NCI-H774 (cell line): ENCODE measurements around the gene RASAL1.
A peak's percentile ranks its signal among the peaks of the same experiment; 100 is the strongest.
"Not testable (repeated sequence)": the region's sequence is repeated elsewhere in the genome, so short reads cannot be mapped to it uniquely, and the experiment has no call there.

Experiments used
- DNase-seq: peaks from one replicate; lab custom pipeline; 2025; lab: John Stamatoyannopoulos, UW

RASAL1 gene

DNA sequence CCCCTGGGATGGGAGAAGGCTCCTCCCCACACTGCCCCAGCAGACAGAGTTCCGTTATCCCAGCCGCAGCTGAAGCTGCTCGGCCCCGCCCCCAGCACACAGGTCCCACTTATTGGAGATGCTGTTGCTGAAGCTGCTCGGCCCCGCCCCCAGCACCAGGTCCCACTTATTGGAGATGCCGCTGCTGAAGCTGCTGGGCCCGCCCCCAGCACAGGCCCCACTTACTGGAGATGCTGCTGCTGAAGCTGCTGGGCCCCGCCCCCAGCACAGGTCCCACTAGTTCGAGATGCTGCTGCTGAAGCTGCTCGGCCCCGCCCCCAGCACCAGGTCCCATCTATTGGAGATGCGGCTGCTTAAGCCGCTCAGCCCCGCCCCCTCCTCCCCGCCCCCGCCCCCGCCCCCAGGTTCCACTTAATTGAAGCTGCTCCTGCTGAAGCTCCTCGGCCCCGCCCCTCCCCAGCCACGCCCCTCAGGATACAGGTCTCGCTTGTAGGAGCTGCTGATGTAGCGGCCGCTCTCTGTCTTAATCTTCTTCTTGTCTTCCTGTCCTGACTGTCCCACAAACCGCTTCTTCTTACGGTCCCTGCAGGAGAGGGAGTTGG, 26.0 kb upstream of the RASAL1 start:
- peak; percentile 18 for DNase-seq

GRCh38 chr12:113159937-113160336, 24.4 kb upstream of the RASAL1 start:
- no peak for DNase-seq

DNA sequence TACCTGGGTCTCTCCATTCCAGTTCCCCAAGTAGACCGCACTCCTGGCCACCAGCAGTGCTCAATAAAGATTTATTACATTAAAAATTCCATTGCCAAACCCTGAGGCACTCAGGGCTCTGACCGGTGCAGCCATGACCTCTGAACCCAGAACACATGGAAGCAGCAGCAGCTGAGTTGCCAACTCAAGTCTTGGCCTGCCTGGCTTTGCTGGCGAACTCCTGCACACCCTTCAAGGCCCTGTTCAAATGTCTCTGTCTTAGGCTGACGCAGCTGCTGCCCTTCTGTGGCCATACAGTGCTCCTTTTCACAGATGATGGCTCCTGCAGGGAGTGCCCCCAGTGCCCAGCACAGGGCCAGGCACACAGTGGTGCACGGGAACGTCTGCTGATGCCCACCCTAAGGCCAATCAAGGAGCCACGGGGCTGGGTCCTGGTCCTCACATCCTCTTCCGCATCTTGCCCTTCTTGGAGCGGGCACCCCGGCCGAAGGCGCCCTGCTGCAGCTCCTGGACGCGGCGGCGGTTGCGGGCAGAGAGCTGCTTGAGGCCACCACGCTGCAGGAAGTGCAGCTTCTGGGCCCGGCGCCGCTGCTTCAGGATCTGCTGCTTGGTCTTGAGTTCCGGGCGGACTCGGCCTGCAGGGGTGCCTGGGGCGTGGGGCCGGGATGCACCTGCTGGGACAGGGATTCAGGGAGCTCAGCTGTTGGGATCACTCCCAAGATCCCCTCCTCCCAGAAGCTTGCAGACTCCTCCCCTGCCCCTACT, 23.1 kb upstream of the RASAL1 start:
- no peak for DNase-seq

- no peak for DNase-seq
These were observed 21.8 kb upstream of the RASAL1 start for GRCh38 chr12:113157218-113157859.

DNA sequence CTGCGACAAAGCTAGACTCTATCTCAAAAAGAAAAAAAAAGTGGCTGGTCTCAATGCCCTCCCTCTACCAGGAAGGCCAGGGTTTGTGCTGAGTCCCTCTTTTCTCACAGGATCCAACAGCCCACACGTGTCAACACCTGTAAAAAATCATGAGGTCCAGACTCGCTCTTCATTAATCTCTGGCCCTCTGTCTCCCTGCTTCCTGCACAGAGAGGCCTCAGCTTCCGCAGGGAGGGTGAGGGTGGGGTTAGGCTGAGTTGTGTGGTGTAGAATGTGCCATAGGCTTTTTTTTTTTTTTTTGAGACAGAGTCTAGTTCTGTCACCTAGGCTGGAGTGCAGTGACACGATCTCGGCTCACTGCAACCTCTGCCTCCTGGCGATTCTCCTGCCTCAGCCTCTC, 20.1 kb upstream of the RASAL1 start:
- DNase-seq, result no peak

DNA sequence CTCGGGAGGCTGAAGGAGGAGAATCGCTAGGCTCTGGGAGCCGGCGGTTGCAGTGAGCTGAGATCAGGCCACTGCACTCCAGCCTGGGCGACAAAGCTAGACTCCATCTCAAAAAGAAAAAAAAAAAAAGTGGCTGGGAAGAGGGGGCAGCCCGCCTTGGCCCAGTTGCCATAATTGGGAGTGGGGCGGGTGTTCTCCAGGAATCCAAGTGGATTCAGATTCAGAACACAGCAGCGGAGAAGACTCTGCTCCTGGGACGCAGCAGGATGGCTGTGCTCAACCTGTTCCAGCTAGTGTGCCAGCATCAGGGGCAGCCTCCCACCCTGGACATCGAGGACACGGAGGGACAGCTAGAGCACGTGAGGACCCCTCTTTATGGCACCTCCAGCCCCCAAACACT, 19.5 kb upstream of the RASAL1 start:
- DNase-seq, result no peak

- peak; percentile 46 for DNase-seq
These were observed 18.9 kb upstream of the RASAL1 start for GRCh38 chr12:113154351-113154973.

- DNase-seq, result peak; percentile 79
These were observed 17.6 kb upstream of the RASAL1 start for GRCh38 chr12:113152835-113153814.

DNA sequence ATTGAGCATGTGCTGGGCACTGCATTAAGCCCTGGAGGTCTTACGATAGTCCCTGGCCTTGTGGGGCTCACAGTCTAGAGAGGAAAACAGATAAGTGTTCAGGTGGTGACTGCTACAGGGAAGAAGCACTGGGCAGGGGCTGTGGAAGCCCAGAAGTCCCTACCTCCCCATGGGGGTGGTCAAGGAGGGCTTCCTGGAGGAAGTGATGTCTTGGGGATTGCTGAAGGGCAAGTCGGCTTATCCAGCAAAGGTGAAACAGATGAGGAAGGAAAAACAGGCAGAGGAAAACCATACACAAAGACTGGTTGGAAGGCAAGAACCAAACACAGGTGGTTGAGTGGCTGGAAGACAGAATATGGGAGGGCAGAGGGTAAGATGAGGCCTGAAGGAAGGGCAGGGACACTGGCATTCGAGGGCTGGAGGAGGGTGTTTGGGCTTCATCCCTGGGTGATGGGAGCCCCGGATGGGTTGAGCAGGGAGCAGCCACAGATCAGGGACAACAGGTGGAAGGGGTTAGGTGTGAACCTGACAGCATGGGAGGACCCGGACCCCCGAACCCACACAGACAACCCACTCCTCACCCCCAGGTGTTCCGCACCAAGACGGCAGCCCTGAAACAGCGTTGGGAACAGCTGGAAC, 16.8 kb upstream of the RASAL1 start:
- DNase-seq, result no peak

- DNase-seq, result no peak
These were observed 16.1 kb upstream of the RASAL1 start for GRCh38 chr12:113151655-113152054.

- DNase-seq, result peak; percentile 88
These were observed 14.0 kb upstream of the RASAL1 start, which contains the start of gene CFAP73 for GRCh38 chr12:113149361-113150150. Gene CFAP73 (plus strand): TSS chr12:113149724. CDS start chr12:113149858, 134 bp downstream.

- DNase-seq, result no peak
These were observed 11.4 kb upstream of the RASAL1 start for GRCh38 chr12:113146999-113147398.

DNA sequence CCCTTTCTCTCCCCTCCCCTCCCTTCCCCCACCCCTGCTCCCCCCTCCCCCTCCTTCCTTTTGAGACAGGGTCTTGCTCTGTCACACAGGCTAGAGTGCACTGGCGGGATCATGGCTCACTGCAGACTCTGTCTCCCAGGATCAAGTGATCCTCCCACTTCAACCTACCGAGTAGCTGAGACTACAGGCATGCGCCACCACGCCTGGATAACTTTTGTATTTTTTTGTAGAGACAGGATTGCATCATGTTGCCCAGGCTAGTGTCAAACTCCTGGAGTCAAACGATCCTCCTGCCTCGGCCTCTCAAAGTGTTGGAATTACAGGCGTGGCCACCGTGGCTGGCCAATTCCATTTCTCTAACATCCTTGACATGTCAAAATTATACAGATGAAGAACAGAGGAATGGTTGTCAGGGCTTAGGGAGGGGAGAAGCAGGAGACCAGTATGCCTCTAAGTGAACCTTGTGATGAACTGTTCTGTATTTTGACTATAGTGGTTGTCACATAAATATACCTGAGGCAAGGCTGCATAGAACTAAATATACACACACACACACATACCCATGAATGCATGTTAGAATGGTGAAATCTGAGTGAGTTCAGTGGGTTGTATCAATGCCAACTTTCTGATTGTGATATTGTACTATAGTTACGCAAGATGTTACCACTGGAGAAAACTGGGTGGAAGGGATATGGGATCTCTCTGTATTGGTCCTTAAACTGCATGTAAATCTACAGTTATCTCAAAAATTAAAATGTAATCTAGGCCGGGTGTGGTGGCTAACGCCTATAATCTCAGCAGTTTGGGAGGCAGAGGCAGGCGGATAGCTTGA, 10.4 kb upstream of the RASAL1 start:
- no peak for DNase-seq

- no peak for DNase-seq
These were observed 9.2 kb upstream of the RASAL1 start for GRCh38 chr12:113144806-113145205.

DNA sequence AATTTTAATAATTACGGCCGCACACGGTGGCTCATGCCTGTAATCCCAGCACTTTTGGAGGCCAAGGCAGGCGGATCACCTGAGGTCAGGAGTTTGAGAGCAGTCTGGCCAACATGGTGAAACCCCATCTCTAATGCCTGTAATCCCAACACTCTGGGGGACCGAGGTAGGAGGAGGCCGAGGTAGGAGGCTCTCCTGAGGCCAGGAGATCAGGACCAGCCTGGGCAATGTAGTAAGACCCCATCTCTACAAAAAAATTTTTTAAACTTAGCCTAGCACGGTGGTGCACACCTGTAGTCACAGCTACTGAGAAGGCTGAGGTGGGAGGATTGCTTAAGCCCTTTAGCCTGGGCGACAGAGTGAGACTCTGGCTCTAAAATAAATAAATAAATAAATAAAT, 8.4 kb upstream of the RASAL1 start:
- DNase-seq, result no peak

- no peak for DNase-seq
These were observed 7.3 kb upstream of the RASAL1 start for GRCh38 chr12:113142886-113143332.

DNA sequence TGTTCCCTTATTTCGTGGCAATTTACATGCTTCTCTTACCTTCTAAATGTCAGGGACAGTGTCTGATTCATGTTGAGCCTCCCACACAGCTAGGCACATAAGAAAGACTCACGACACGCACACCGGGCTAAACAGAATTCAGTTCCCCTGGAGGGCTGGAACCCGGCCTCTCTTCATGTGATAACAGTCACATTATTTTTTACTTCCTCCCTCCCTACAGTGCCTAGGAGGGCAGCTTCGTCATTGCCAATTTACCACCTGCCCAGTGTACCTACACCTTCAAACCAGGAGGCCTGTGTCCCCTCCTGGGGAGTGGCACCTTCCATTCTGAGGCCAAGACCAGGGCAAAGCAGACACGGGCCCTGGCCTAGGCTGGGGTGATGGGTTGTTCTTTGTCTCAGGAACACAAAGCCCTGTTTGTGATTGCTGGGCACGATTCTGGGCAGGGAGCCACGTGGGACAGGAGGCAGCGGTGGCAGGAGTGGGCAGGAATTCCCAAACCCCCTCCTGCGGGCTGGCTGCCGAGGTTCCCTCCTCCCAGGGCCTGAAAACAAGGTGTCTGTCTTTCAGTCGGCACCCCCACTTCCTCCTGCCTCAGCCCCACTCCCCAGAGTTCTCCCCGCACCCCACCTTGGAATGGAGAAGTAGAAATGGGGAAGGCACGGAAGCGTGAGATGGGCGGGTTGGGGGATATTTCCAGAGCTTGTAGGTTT, 6.8 kb upstream of the RASAL1 start:
- peak; percentile 14 for DNase-seq

GRCh38 chr12:113141716-113142115, 6.2 kb upstream of the RASAL1 start:
- DNase-seq, result not testable (repeated sequence)

DNA sequence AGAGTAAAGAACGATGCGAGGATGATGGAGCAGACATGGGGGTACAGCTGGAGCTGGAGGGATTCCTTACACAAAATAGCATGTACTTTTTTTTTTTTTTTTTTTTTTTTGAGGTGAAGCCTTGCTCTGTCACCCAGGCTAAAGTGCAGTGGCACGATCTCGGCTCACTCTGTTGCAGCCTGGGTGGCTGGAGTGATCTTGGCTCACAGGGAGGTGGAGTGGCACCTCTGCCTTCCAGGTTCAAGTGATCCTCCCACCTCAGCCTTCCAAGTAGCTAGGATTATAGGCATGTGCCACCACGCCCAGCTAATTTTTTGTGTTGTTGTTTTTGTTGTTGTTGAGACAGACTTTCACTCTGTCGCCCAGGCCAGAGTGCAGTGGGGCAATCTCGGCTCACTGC, 5.1 kb upstream of the RASAL1 start:
- no peak for DNase-seq
